Thyroid gland (tissue), 4 donors: Measurements from ENCODE around the gene ANKRD13D.

Source experiments
- POLR2A ChIP-seq, 2 donors: fragments of 450-650 bp; IDR thresholded peaks; one replicate each; pipeline ENCODE4 v1.6.1; 2017; ENCODE audit warnings: antibody characterized with exemption in 2 of 2, mild to moderate bottlenecking in 2 of 2, moderate library complexity in 1 of 2
- TF ChIP-seq, protein P1 (sequence below), 6 experiments: fragments of 200-600 bp in 3 of 6; fragments of 450-650 bp in 3 of 6; sonication (generic) in 3 of 6; IDR thresholded peaks; one replicate each; pipeline ENCODE4 v1.5.1; 2016 to 2019; ENCODE audit warnings: antibody characterized with exemption in 6 of 6, mild to moderate bottlenecking in 2 of 6, inconsistent platforms in 1 of 6, moderate library complexity in 1 of 6

DNA sequence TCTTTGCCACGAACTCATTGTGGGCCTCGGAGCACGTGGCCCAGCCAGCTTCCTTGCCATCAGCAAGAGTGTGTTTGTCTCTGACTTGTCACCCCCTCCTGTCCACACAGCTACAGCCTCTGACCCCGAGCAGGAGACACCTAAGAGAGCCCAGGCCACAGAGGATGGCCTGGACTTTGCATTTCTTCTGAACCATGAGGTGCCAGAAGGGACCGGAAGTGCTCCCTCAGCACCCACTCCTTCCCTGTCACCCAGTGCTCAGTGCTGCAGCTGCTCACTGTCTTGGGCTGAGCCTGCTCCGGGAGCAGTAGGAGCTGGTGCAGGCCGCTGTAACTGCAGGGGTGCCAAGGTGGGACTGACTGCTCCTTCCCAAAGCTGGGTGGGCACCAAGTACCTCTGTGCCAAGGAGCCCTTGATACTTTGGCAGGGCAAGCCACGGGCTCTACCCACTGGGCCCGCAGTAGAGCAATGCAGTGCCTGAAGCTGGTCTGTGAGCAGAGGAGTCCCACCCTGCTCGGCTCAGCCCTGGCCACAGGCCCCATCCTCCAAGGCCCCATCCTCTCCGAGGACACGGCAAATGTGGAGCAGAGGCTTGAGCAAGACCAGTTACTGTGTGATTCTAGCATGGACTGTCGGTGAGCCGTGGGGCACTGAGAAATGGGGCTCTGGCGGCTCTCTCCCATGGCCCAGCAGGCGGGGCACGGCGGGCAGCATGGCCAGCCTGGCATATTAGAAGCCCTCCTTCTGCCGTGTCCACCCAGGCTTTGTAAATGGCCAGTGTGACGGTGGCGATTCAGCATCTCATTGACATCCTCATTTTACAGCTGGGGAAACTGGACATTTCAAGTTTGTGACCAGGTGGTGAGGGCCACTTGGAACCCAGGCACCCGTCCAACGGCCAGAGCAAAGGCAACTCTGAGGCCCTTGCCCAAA lies 16.5 kb upstream of the ANKRD13D start:
- TF ChIP-seq, protein P1, sequence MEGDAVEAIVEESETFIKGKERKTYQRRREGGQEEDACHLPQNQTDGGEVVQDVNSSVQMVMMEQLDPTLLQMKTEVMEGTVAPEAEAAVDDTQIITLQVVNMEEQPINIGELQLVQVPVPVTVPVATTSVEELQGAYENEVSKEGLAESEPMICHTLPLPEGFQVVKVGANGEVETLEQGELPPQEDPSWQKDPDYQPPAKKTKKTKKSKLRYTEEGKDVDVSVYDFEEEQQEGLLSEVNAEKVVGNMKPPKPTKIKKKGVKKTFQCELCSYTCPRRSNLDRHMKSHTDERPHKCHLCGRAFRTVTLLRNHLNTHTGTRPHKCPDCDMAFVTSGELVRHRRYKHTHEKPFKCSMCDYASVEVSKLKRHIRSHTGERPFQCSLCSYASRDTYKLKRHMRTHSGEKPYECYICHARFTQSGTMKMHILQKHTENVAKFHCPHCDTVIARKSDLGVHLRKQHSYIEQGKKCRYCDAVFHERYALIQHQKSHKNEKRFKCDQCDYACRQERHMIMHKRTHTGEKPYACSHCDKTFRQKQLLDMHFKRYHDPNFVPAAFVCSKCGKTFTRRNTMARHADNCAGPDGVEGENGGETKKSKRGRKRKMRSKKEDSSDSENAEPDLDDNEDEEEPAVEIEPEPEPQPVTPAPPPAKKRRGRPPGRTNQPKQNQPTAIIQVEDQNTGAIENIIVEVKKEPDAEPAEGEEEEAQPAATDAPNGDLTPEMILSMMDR (IDR thresholded peaks at IDR 0.05), result no peak
- no peak for TF ChIP-seq POLR2A (IDR thresholded peaks at IDR 0.05)
